GM23338 (cell line): ENCODE results near the gene CYB5B. TPM values are rescaled to one million over a fixed set of nuclear protein-coding genes. Genes with fewer than 3 reads are reported as not detected.

Experiments
- ATAC-seq: fragments of 200-7000 bp; cut with Tn5 transposase; 3 replicates; pipeline ENCODE4 v1.9.1; 2020
- DNase-seq: peaks from one replicate; pipeline ENCODE4 v3.0.0-alpha.2; 2015; ENCODE audit warnings: low spot score
- H2AFZ ChIP-seq: fragments of 200-600 bp; sonication (generic); 2 replicates; pipeline ENCODE4 v1.8.0; 2016; ENCODE audit warnings: antibody characterized with exemption, mild to moderate bottlenecking, moderate library complexity
- H3F3A ChIP-seq: fragments of 200-600 bp; sonication (generic); replicated peaks from 2 replicates; pipeline ENCODE4 v1.8.0; 2017; ENCODE audit warnings: antibody characterized with exemption, mixed run types, low read depth
- H3K27ac ChIP-seq: fragments of 200-600 bp; sonication (generic); 2 replicates; pipeline ENCODE4 v1.6.1; 2016; ENCODE audit warnings: low read depth
- H3K27me3 ChIP-seq: fragments of 200-600 bp; sonication (generic); 2 replicates; pipeline ENCODE4 v1.8.0; 2016; ENCODE audit warnings: mild to moderate bottlenecking, mixed run types, moderate library complexity; ENCODE audit not compliant: insufficient read depth
- H3K36me3 ChIP-seq: fragments of 200-600 bp; sonication (generic); 2 replicates; pipeline ENCODE4 v1.8.0; 2016; ENCODE audit warnings: mild to moderate bottlenecking; ENCODE audit not compliant: insufficient read depth
- H3K4me1 ChIP-seq: fragments of 200-600 bp; sonication (generic); 2 replicates; pipeline ENCODE4 v1.8.0; 2016; ENCODE audit warnings: mild to moderate bottlenecking, moderate library complexity; ENCODE audit not compliant: insufficient read depth
- H3K4me2 ChIP-seq: fragments of 200-600 bp; sonication (generic); 2 replicates; pipeline ENCODE4 v1.7.1; 2017; ENCODE audit warnings: mixed run types
- H3K4me3 ChIP-seq: fragments of 200-600 bp; sonication (generic); 2 replicates; pipeline ENCODE4 v1.6.1; 2016; ENCODE audit warnings: mixed run types
- H3K79me2 ChIP-seq: fragments of 200-600 bp; sonication (generic); replicated peaks from 2 replicates; pipeline ENCODE4 v1.8.0; 2017; ENCODE audit warnings: mild to moderate bottlenecking; ENCODE audit not compliant: insufficient read depth
- H3K9me2 ChIP-seq: fragments of 200-600 bp; sonication (generic); 2 replicates; pipeline ENCODE4 v1.8.0; 2017; ENCODE audit not compliant: insufficient read depth
- H4K20me1 ChIP-seq: fragments of 200-600 bp; sonication (generic); replicated peaks from 2 replicates; pipeline ENCODE4 v1.8.0; 2017; ENCODE audit warnings: mild to moderate bottlenecking; ENCODE audit not compliant: insufficient read depth
- H3K27ac Mint-ChIP-seq: 2 replicates; pipeline ENCODE4 v1.8.0; 2020; ENCODE audit warnings: inconsistent platforms, mild to moderate bottlenecking, moderate library complexity, mixed read lengths
- H3K27me3 Mint-ChIP-seq: 3 replicates; pipeline ENCODE4 v1.8.0; 2022; ENCODE audit warnings: low read depth, mild to moderate bottlenecking, moderate library complexity, mixed read lengths, inconsistent platforms; ENCODE audit not compliant: insufficient read depth, poor library complexity
- H3K36me3 Mint-ChIP-seq: 3 replicates; pipeline ENCODE4 v1.8.0; 2021; ENCODE audit warnings: low read depth, mild to moderate bottlenecking, inconsistent platforms, moderate library complexity, mixed read lengths
- H3K4me1 Mint-ChIP-seq: 3 replicates; pipeline ENCODE4 v1.8.0; 2020; ENCODE audit warnings: mild to moderate bottlenecking, inconsistent platforms, mixed read lengths
- H3K4me3 Mint-ChIP-seq: 3 replicates; pipeline ENCODE4 v1.8.0; 2021; ENCODE audit warnings: moderate library complexity, mild to moderate bottlenecking, inconsistent platforms, mixed read lengths
- H3K9me3 Mint-ChIP-seq: 3 replicates; pipeline ENCODE4 v1.8.0; 2020; ENCODE audit warnings: moderate library complexity, mild to moderate bottlenecking, inconsistent platforms, mixed read lengths
- polyA plus RNA-seq: library from polyadenylated mRNA; unstranded; fragments of >200 nt; fragmentation: Nextera tagmentation; extraction: Ambion mirVana; gene quantifications from 2 replicates; pipeline ENCODE4 v1.2.1, GENCODE V29; 2016
- total RNA-seq: library from RNA; depleted of rRNA; stranded (reverse); fragments of >200 nt; shearing (Covaris generic); gene quantifications from 2 replicates; pipeline ENCODE4 v1.2.3, GENCODE V29; 2014
- TF ChIP-seq, protein P1 (sequence below): fragments of 250-450 bp; sonication (Bioruptor Pico); IDR thresholded peaks from 2 replicates; pipeline ENCODE4 v1.5.0; 2020; ENCODE audit warnings: mild to moderate bottlenecking, moderate library complexity
- TF ChIP-seq, protein P2 (sequence below), 2 experiments: fragments of 200-600 bp in 1 of 2; sonication (generic) in 1 of 2; conservative IDR thresholded peaks; 2 replicates each; pipeline versions ENCODE4 v1.5.1 to v1.6.1; 2016 to 2017; ENCODE audit warnings: antibody characterized with exemption in 2 of 2, low read depth in 2 of 2, mild to moderate bottlenecking in 2 of 2, moderate library complexity in 1 of 2
- TF ChIP-seq, protein P3 (sequence below): IDR thresholded peaks from 2 replicates; pipeline ENCODE4 v1.6.1; 2016; ENCODE audit warnings: antibody characterized with exemption

Gene CYB5B
- total and polyA plus RNA-seq, 2 experiments from 2014 or later = 72.0 to 110 TPM

DNA sequence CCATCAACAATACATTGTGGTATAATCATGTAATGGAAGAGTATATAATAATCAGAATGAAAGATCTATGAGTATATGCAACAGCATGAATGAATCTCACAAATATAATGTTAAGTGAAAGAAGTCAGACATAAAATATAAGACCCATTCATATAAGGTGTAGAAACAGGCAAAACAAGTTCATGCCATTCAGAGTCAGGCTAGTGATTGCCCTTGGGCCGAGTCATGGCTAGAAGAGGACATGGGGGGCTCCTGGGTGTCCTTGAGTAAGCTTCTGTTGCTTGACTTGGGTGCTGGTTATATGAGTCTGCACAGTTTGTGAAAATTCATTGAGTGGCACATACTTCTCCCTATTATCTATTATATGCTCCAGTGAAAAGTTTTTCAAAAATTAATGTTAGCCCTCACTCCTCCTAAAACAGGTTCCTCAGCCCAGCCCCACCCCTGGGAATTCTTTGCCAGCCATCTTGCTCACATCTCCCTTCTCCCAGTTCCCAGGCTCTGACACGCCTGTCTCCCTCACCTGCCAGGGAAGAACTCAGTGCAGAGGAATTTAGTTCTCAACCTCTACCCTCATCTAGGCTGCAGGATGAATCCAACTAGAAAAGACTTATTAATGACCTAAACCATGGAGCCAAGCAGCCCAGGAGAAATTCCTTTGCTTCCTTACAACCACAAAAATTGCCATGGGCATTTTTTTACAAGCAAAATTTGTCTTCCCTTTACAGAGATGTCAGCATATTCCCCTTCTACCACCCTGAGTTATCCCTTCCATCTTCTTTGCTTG is 89.0 kb downstream of the CYB5B start:
- peak overlapping the region; percentile 38; the same call in 1 of the 2 replicates for H3K27ac Mint-ChIP-seq
- peak overlapping the region; percentile 94 for H2AFZ ChIP-seq

More for the DNA sequence above, 89.0 kb downstream of the CYB5B start:
- ATAC-seq (no peak), DNase-seq (peak; percentile 41)
- TF ChIP-seq, protein P1, sequence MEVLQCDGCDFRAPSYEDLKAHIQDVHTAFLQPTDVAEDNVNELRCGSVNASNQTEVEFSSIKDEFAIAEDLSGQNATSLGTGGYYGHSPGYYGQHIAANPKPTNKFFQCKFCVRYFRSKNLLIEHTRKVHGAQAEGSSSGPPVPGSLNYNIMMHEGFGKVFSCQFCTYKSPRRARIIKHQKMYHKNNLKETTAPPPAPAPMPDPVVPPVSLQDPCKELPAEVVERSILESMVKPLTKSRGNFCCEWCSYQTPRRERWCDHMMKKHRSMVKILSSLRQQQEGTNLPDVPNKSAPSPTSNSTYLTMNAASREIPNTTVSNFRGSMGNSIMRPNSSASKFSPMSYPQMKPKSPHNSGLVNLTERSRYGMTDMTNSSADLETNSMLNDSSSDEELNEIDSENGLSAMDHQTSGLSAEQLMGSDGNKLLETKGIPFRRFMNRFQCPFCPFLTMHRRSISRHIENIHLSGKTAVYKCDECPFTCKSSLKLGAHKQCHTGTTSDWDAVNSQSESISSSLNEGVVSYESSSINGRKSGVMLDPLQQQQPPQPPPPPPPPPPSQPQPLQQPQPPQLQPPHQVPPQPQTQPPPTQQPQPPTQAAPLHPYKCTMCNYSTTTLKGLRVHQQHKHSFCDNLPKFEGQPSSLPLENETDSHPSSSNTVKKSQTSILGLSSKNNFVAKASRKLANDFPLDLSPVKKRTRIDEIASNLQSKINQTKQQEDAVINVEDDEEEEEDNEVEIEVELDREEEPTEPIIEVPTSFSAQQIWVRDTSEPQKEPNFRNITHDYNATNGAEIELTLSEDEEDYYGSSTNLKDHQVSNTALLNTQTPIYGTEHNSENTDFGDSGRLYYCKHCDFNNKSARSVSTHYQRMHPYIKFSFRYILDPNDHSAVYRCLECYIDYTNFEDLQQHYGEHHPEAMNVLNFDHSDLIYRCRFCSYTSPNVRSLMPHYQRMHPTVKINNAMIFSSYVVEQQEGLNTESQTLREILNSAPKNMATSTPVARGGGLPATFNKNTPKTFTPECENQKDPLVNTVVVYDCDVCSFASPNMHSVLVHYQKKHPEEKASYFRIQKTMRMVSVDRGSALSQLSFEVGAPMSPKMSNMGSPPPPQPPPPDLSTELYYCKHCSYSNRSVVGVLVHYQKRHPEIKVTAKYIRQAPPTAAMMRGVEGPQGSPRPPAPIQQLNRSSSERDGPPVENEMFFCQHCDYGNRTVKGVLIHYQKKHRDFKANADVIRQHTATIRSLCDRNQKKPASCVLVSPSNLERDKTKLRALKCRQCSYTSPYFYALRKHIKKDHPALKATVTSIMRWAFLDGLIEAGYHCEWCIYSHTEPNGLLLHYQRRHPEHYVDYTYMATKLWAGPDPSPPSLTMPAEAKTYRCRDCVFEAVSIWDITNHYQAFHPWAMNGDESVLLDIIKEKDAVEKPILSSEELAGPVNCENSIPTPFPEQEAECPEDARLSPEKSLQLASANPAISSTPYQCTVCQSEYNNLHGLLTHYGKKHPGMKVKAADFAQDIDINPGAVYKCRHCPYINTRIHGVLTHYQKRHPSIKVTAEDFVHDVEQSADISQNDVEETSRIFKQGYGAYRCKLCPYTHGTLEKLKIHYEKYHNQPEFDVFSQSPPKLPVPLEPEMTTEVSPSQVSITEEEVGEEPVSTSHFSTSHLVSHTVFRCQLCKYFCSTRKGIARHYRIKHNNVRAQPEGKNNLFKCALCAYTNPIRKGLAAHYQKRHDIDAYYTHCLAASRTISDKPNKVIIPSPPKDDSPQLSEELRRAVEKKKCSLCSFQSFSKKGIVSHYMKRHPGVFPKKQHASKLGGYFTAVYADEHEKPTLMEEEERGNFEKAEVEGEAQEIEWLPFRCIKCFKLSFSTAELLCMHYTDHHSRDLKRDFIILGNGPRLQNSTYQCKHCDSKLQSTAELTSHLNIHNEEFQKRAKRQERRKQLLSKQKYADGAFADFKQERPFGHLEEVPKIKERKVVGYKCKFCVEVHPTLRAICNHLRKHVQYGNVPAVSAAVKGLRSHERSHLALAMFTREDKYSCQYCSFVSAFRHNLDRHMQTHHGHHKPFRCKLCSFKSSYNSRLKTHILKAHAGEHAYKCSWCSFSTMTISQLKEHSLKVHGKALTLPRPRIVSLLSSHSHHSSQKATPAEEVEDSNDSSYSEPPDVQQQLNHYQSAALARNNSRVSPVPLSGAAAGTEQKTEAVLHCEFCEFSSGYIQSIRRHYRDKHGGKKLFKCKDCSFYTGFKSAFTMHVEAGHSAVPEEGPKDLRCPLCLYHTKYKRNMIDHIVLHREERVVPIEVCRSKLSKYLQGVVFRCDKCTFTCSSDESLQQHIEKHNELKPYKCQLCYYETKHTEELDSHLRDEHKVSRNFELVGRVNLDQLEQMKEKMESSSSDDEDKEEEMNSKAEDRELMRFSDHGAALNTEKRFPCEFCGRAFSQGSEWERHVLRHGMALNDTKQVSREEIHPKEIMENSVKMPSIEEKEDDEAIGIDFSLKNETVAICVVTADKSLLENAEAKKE = no peak
- TF ChIP-seq, protein P2, sequence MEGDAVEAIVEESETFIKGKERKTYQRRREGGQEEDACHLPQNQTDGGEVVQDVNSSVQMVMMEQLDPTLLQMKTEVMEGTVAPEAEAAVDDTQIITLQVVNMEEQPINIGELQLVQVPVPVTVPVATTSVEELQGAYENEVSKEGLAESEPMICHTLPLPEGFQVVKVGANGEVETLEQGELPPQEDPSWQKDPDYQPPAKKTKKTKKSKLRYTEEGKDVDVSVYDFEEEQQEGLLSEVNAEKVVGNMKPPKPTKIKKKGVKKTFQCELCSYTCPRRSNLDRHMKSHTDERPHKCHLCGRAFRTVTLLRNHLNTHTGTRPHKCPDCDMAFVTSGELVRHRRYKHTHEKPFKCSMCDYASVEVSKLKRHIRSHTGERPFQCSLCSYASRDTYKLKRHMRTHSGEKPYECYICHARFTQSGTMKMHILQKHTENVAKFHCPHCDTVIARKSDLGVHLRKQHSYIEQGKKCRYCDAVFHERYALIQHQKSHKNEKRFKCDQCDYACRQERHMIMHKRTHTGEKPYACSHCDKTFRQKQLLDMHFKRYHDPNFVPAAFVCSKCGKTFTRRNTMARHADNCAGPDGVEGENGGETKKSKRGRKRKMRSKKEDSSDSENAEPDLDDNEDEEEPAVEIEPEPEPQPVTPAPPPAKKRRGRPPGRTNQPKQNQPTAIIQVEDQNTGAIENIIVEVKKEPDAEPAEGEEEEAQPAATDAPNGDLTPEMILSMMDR (conservative IDR thresholded peaks at IDR 0.05; ENCODE audit: low read depth in 2 of 2) = no peak
- TF ChIP-seq, protein P3, sequence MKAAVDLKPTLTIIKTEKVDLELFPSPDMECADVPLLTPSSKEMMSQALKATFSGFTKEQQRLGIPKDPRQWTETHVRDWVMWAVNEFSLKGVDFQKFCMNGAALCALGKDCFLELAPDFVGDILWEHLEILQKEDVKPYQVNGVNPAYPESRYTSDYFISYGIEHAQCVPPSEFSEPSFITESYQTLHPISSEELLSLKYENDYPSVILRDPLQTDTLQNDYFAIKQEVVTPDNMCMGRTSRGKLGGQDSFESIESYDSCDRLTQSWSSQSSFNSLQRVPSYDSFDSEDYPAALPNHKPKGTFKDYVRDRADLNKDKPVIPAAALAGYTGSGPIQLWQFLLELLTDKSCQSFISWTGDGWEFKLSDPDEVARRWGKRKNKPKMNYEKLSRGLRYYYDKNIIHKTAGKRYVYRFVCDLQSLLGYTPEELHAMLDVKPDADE = no peak
- Mint-ChIP-seq H3K27me3 (no peaks in the 10 kb centered on the region), H3K9me3 (no peaks in the 10 kb centered on the region; the same call in 1 of the 3 replicates), H3K4me3 (no peak overlapping the region), H3K36me3 (no peaks in the 10 kb centered on the region), H3K4me1 (no peaks in the 10 kb centered on the region)
- Histone ChIP-seq H3K4me2 (no peak overlapping the region), H3K79me2 (no peaks in the 10 kb centered on the region), H3K27ac (peak overlapping the region; percentile 18; the same call in 1 of the 2 replicates), H3K27me3 (no peaks in the 10 kb centered on the region), H3K9me2 (0 out of 2 replicates have a peak, but pooled peaks cover 2% of the 10 kb centered on the region), H3K36me3 (no peaks in the 10 kb centered on the region), H4K20me1 (no peaks in the 10 kb centered on the region), H3F3A (no peaks in the 10 kb centered on the region), H3K4me3 (no peak overlapping the region), H3K4me1 (no peaks in the 10 kb centered on the region)
